Peyer's patch (tissue), 4 donors: Measurements from ENCODE around the gene MAGEA8. TPM values are rescaled to one million over a fixed set of nuclear protein-coding genes. Genes with fewer than 3 reads are reported as not detected.
"Not testable (repeated sequence)": the region's sequence is repeated elsewhere in the genome, so short reads cannot be mapped to it uniquely, and the experiment has no call there.

ENCODE experiments used
- DNase-seq, 3 donors: peaks; one replicate each; pipeline ENCODE4 v3.0.0-alpha.2; 2017 to 2019
- H3K27ac ChIP-seq, 4 donors: fragments of 200-600 bp; sonication (generic); one replicate each; pipeline ENCODE4 v1.5.1; 2016 to 2019
- H3K27me3 ChIP-seq, 2 donors: fragments of 200-600 bp; sonication (generic); one replicate each; pipeline ENCODE4 v1.5.1; 2019
- H3K36me3 ChIP-seq, 3 donors: fragments of 200-600 bp; sonication (generic); one replicate each; pipeline ENCODE4 v1.5.1; 2016 to 2019
- H3K4me1 ChIP-seq, 4 donors: fragments of 200-600 bp; sonication (generic); one replicate each; pipeline ENCODE4 v1.5.1; 2016 to 2019
- H3K4me3 ChIP-seq, 4 donors: fragments of 200-600 bp; sonication (generic); 1 replicate in 3 of 4; 2 replicates in 1 of 4; pipeline ENCODE4 v1.5.1; 2016 to 2019; ENCODE audit warnings: mild to moderate bottlenecking in 1 of 4
- H3K9me3 ChIP-seq, 4 donors: fragments of 200-600 bp; sonication (generic); one replicate each; pipeline ENCODE4 v1.5.1; 2016 to 2019; ENCODE audit warnings: mild to moderate bottlenecking in 1 of 4
- CTCF ChIP-seq, 6 experiments: fragments of 450-650 bp in 4 of 6; fragments of 200-600 bp in 2 of 6; sonication (generic) in 1 of 6; IDR thresholded peaks; one replicate each; pipeline ENCODE4 v1.5.1; 2017 to 2019; ENCODE audit warnings: antibody characterized with exemption in 6 of 6, mild to moderate bottlenecking in 3 of 6, moderate library complexity in 1 of 6
- POLR2A ChIP-seq, 2 donors: fragments of 450-650 bp; IDR thresholded peaks; one replicate each; pipeline ENCODE4 v1.5.1; 2017; ENCODE audit warnings: antibody characterized with exemption in 2 of 2, mild to moderate bottlenecking in 2 of 2, moderate library complexity in 2 of 2
- total RNA-seq, 4 donors: library from RNA; depleted of rRNA; stranded (reverse); fragments of >200 nt; gene quantifications; one replicate each; pipeline ENCODE4 v1.1.0, GENCODE V29; 2016

Gene MAGEA8
- total RNA-seq, 4 donors from 2014 or later, result not detected

- TF ChIP-seq POLR2A (IDR thresholded peaks at IDR 0.05), result no peak
- TF ChIP-seq CTCF (IDR thresholded peaks at IDR 0.05), result no peak
- no peak for DNase-seq
- H3K27ac ChIP-seq, result no peak overlapping the region
- no peaks in the 10 kb centered on the region for H3K27me3 ChIP-seq
- H3K36me3 ChIP-seq, result no peaks in the 10 kb centered on the region
- no peaks in the 10 kb centered on the region for H3K9me3 ChIP-seq
- no peaks in the 10 kb centered on the region for H3K4me1 ChIP-seq
- H3K4me3 ChIP-seq, result no peak overlapping the region
These were observed 27.3 kb downstream of the MAGEA8 start for GRCh38 chrX:149908308-149908707.

- Histone ChIP-seq H3K36me3 (no peaks in the 10 kb centered on the region), H3K27me3 (no peaks in the 10 kb centered on the region), H3K4me3 (no peak overlapping the region), H3K4me1 (no peaks in the 10 kb centered on the region), H3K9me3 (no peaks in the 10 kb centered on the region), H3K27ac (no peak overlapping the region)
- TF ChIP-seq CTCF (IDR thresholded peaks at IDR 0.05) (no peak), POLR2A (IDR thresholded peaks at IDR 0.05) (no peak)
- DNase-seq, result no peak
These were observed 27.7 kb downstream of the MAGEA8 start for GRCh38 chrX:149908727-149909126.

GRCh38 chrX:149909324-149910177 lies 28.6 kb downstream of the MAGEA8 start:
- no peaks in the 10 kb centered on the region for H3K9me3 ChIP-seq
- no peak overlapping the region for H3K27ac ChIP-seq
- DNase-seq, result no peak
- H3K4me3 ChIP-seq, result no peak overlapping the region
- no peaks in the 10 kb centered on the region for H3K27me3 ChIP-seq
- H3K4me1 ChIP-seq, result no peaks in the 10 kb centered on the region
- H3K36me3 ChIP-seq, result no peaks in the 10 kb centered on the region
- TF ChIP-seq POLR2A (IDR thresholded peaks at IDR 0.05) (no peak), CTCF (IDR thresholded peaks at IDR 0.05) (no peak)

- DNase-seq, result no peak
- Histone ChIP-seq H3K9me3 (no peaks in the 10 kb centered on the region), H3K27ac (no peak overlapping the region), H3K27me3 (no peaks in the 10 kb centered on the region), H3K36me3 (no peaks in the 10 kb centered on the region), H3K4me1 (no peaks in the 10 kb centered on the region), H3K4me3 (no peak overlapping the region)
- TF ChIP-seq POLR2A (IDR thresholded peaks at IDR 0.05) (no peak), CTCF (IDR thresholded peaks at IDR 0.05) (no peak)
These were observed 29.3 kb downstream of the MAGEA8 start for GRCh38 chrX:149910178-149910695.

- no peak for DNase-seq
- Histone ChIP-seq H3K36me3 (no peaks in the 10 kb centered on the region), H3K4me3 (no peak overlapping the region), H3K27me3 (no peaks in the 10 kb centered on the region), H3K27ac (no peak overlapping the region), H3K4me1 (no peaks in the 10 kb centered on the region), H3K9me3 (no peaks in the 10 kb centered on the region)
- no peak for TF ChIP-seq CTCF (IDR thresholded peaks at IDR 0.05)
- no peak for TF ChIP-seq POLR2A (IDR thresholded peaks at IDR 0.05)
These were observed 35.9 kb downstream of the MAGEA8 start for GRCh38 chrX:149916745-149917392.

GRCh38 chrX:149923836-149924235 lies 42.9 kb downstream of the MAGEA8 start:
- not testable (repeated sequence) for DNase-seq, H3K36me3 ChIP-seq, H3K4me1 ChIP-seq, H3K4me3 ChIP-seq, H3K27me3 ChIP-seq, H3K27ac ChIP-seq, H3K9me3 ChIP-seq

- H3K4me3 ChIP-seq, DNase-seq, H3K9me3 ChIP-seq, H3K36me3 ChIP-seq, H3K27me3 ChIP-seq, H3K4me1 ChIP-seq, H3K27ac ChIP-seq: not testable (repeated sequence)
These were observed 43.5 kb downstream of the MAGEA8 start for GRCh38 chrX:149924434-149924833.

- not testable (repeated sequence) for H3K4me1 ChIP-seq, H3K27me3 ChIP-seq, H3K27ac ChIP-seq, H3K4me3 ChIP-seq, H3K9me3 ChIP-seq, DNase-seq, H3K36me3 ChIP-seq
These were observed 46.4 kb downstream of the MAGEA8 start for GRCh38 chrX:149927245-149927963.

- H3K9me3 ChIP-seq, DNase-seq, H3K4me3 ChIP-seq, H3K27ac ChIP-seq, H3K4me1 ChIP-seq, H3K27me3 ChIP-seq, H3K36me3 ChIP-seq: not testable (repeated sequence)
These were observed 46.9 kb downstream of the MAGEA8 start for GRCh38 chrX:149927964-149928258.
